Fibroblast of lung (primary cell): ENCODE measurements around the gene TNC. TPM values are rescaled to one million over a fixed set of nuclear protein-coding genes. Genes with fewer than 3 reads are reported as not detected.

Source experiments
- DNase-seq, 2 donors: peaks; one replicate each; pipeline versions ENCODE4 v3.0.0 to v3.0.0-alpha.2; 2010; ENCODE audit warnings: low read depth in 2 of 2
- H2AFZ ChIP-seq: 2 replicates; pipeline ENCODE4 v1.5.1; 2012; ENCODE audit warnings: low read length, control low read depth, inconsistent platforms
- H3K27ac ChIP-seq: 2 replicates; pipeline ENCODE4 v1.5.1; 2011; ENCODE audit warnings: low read length, control low read depth; ENCODE audit not compliant: insufficient read depth
- H3K27me3 ChIP-seq: 2 replicates; pipeline ENCODE4 v1.5.1; 2011; ENCODE audit warnings: mild to moderate bottlenecking, low read length; ENCODE audit not compliant: control insufficient read depth, insufficient read depth
- H3K36me3 ChIP-seq: 2 replicates; pipeline ENCODE4 v1.5.1; 2011; ENCODE audit warnings: low read length; ENCODE audit not compliant: control insufficient read depth, insufficient read depth
- H3K4me1 ChIP-seq: 2 replicates; pipeline ENCODE4 v1.5.1; 2011; ENCODE audit warnings: low read length; ENCODE audit not compliant: control insufficient read depth, insufficient read depth; ENCODE audit errors: extremely low read depth
- H3K4me2 ChIP-seq: 2 replicates; pipeline ENCODE4 v1.5.1; 2011; ENCODE audit warnings: low read length, control low read depth; ENCODE audit not compliant: insufficient read depth; ENCODE audit errors: extremely low read depth
- H3K4me3 ChIP-seq, 4 experiments: fragments of 200-600 bp in 1 of 4; sonication (generic) in 1 of 4; replicated peaks in 1 of 4; 2 replicates each; pipeline ENCODE4 v1.5.1; 2011 to 2016; ENCODE audit warnings: low read length in 4 of 4, low read depth in 3 of 4, mild to moderate bottlenecking in 3 of 4, control low read depth in 2 of 4, inconsistent platforms in 1 of 4, mixed read lengths in 1 of 4; ENCODE audit not compliant: insufficient read depth in 1 of 4; ENCODE audit errors: control extremely low read depth in 1 of 4
- H3K79me2 ChIP-seq: 2 replicates; pipeline ENCODE4 v1.5.1; 2012; ENCODE audit warnings: mild to moderate bottlenecking, low read length, inconsistent platforms; ENCODE audit not compliant: control insufficient read depth, insufficient read depth
- H3K9ac ChIP-seq: 2 replicates; pipeline ENCODE4 v1.5.1; 2011; ENCODE audit warnings: mild to moderate bottlenecking, low read length, control low read depth; ENCODE audit not compliant: insufficient read depth
- H3K9me3 ChIP-seq: 2 replicates; pipeline ENCODE4 v1.5.1; 2012; ENCODE audit warnings: low read depth, low read length; ENCODE audit not compliant: control insufficient read depth, insufficient read depth
- H4K20me1 ChIP-seq: 2 replicates; pipeline ENCODE4 v1.5.1; 2011; ENCODE audit warnings: low read length; ENCODE audit not compliant: control insufficient read depth, insufficient read depth; ENCODE audit errors: extremely low read depth
- CTCF ChIP-seq, 2 donors: IDR thresholded peaks in 1 of 2; conservative IDR thresholded peaks in 1 of 2; 1 replicate in 1 of 2; 2 replicates in 1 of 2; pipeline ENCODE4 v1.5.1; 2011 to 2012; ENCODE audit warnings: low read length in 2 of 2, control low read depth in 1 of 2, inconsistent platforms in 1 of 2, low read depth in 1 of 2, mild to moderate bottlenecking in 1 of 2
- EZH2 ChIP-seq: IDR thresholded peaks from 2 replicates; pipeline ENCODE4 v1.5.1; 2012; ENCODE audit warnings: low read length, control low read depth, mild to moderate bottlenecking; ENCODE audit errors: missing control alignments
- polyA plus RNA-seq, 2 donors: library from polyadenylated mRNA; depleted of rRNA in 1 of 2; stranded (reverse) in 1 of 2; unstranded in 1 of 2; fragments of >200 nt; gene quantifications; 2 replicates each; pipeline ENCODE4 v1.2.1, GENCODE V29; 2011 to 2012; ENCODE audit warnings: missing spikeins in 1 of 2
- total RNA-seq: library from RNA; depleted of rRNA; stranded (reverse); fragments of >200 nt; gene quantifications from 2 replicates; pipeline ENCODE4 v1.2.1, GENCODE V29; 2014

TNC gene
- total and polyA plus RNA-seq, 2 donors (not counting 1 experiment from before 2014, with no cell fraction given): 227 to 560 TPM

- Histone ChIP-seq H3K4me3 (no peak overlapping the region), H3K27me3 (no peaks in the 10 kb centered on the region), H3K4me1 (peaks cover 7% of the 10 kb centered on the region), H3K4me2 (no peak overlapping the region), H3K9ac (no peak overlapping the region), H3K79me2 (no peaks in the 10 kb centered on the region), H2AFZ (no peak overlapping the region), H3K9me3 (no peaks in the 10 kb centered on the region), H3K27ac (no peak overlapping the region), H3K36me3 (no peaks in the 10 kb centered on the region), H4K20me1 (no peaks in the 10 kb centered on the region)
- DNase-seq: peak in 1 of 2 donors; percentile 54
- TF ChIP-seq EZH2 (no peak), CTCF (conservative IDR thresholded peaks at IDR 0.05 in 1 of 2, IDR thresholded peaks at IDR 0.05 in 1 of 2; ENCODE audit: low read depth in 1 of 2, low read length in 2 of 2) (no peak)
Observed at GRCh38 chr9:115142517-115143270, 24.7 kb upstream of the TNC start.

- Histone ChIP-seq H3K79me2 (no peaks in the 10 kb centered on the region), H3K4me2 (no peak overlapping the region), H3K36me3 (no peaks in the 10 kb centered on the region), H3K4me3 (no peak overlapping the region), H3K4me1 (peaks cover 5% of the 10 kb centered on the region), H3K9ac (no peak overlapping the region), H3K27ac (no peak overlapping the region), H2AFZ (no peak overlapping the region), H3K27me3 (no peaks in the 10 kb centered on the region), H3K9me3 (no peaks in the 10 kb centered on the region), H4K20me1 (no peaks in the 10 kb centered on the region)
- no peak for DNase-seq
- TF ChIP-seq EZH2: no peak
- no peak for TF ChIP-seq CTCF (conservative IDR thresholded peaks at IDR 0.05 in 1 of 2, IDR thresholded peaks at IDR 0.05 in 1 of 2; ENCODE audit: low read depth in 1 of 2, low read length in 2 of 2)
Observed at GRCh38 chr9:115142090-115142489, 24.1 kb upstream of the TNC start.

- Histone ChIP-seq H3K9ac (no peak overlapping the region), H3K4me2 (no peak overlapping the region), H4K20me1 (no peaks in the 10 kb centered on the region), H3K4me1 (peaks cover 2% of the 10 kb centered on the region), H3K36me3 (no peaks in the 10 kb centered on the region), H3K27me3 (no peaks in the 10 kb centered on the region), H3K79me2 (no peaks in the 10 kb centered on the region), H3K9me3 (no peaks in the 10 kb centered on the region), H3K27ac (no peak overlapping the region), H3K4me3 (no peak overlapping the region), H2AFZ (no peak overlapping the region)
- peak in 1 of 2 donors; percentile 43 for DNase-seq
- TF ChIP-seq CTCF (conservative IDR thresholded peaks at IDR 0.05 in 1 of 2, IDR thresholded peaks at IDR 0.05 in 1 of 2; ENCODE audit: low read depth in 1 of 2, low read length in 2 of 2): no peak
- TF ChIP-seq EZH2: no peak
Observed at GRCh38 chr9:115141612-115142011, 23.7 kb upstream of the TNC start.
